ENCODE data around the gene GRK1. TPM values are rescaled to one million over a fixed set of nuclear protein-coding genes. Genes with fewer than 3 reads are reported as not detected.

GRK1 gene
- total RNA-seq, 1 donor from 2014 or later, result 1.2 TPM

- Mint-ChIP-seq H3K36me3 (ENCODE audit: unreplicated experiment) (no peaks in the 10 kb centered on the region), H3K9me3 (ENCODE audit: unreplicated experiment) (peaks cover 5% of the 10 kb centered on the region), H3K4me3 (ENCODE audit: unreplicated experiment) (no peak overlapping the region), H3K27ac (ENCODE audit: unreplicated experiment) (no peak overlapping the region), H3K4me1 (ENCODE audit: low read depth, unreplicated experiment) (peaks cover 3% of the 10 kb centered on the region), H3K27me3 (ENCODE audit: unreplicated experiment) (peaks cover 6% of the 10 kb centered on the region)
- DNase-seq, result no peak
- no peak for TF ChIP-seq CTCF (IDR thresholded peaks at IDR 0.05; ENCODE audit: partially characterized antibody, unreplicated experiment)
Observed at GRCh38 chr13:113753171-113753570, 86.2 kb downstream of the GRK1 start.

- DNase-seq, result no peak
- Mint-ChIP-seq H3K27ac (ENCODE audit: unreplicated experiment) (peak overlapping the region; percentile 14), H3K4me1 (ENCODE audit: low read depth, unreplicated experiment) (peaks cover 7% of the 10 kb centered on the region), H3K36me3 (ENCODE audit: unreplicated experiment) (no peaks in the 10 kb centered on the region), H3K27me3 (ENCODE audit: unreplicated experiment) (peaks cover 7% of the 10 kb centered on the region), H3K9me3 (ENCODE audit: unreplicated experiment) (peaks cover 5% of the 10 kb centered on the region), H3K4me3 (ENCODE audit: unreplicated experiment) (no peak overlapping the region)
- no peak for TF ChIP-seq CTCF (IDR thresholded peaks at IDR 0.05; ENCODE audit: partially characterized antibody, unreplicated experiment)
Observed at GRCh38 chr13:113754242-113754641, 87.2 kb downstream of the GRK1 start.

- TF ChIP-seq CTCF (IDR thresholded peaks at IDR 0.05; ENCODE audit: partially characterized antibody, unreplicated experiment), result no peak
Observed at GRCh38 chr13:113754691-113755090, 87.7 kb downstream of the GRK1 start.

GRCh38 chr13:113756441-113757097 lies 89.5 kb downstream of the GRK1 start:
- no peaks in the 10 kb centered on the region for H3K36me3 Mint-ChIP-seq (ENCODE audit: unreplicated experiment)
- H3K27ac Mint-ChIP-seq (ENCODE audit: unreplicated experiment), result no peak overlapping the region
- H3K4me3 Mint-ChIP-seq (ENCODE audit: unreplicated experiment), result no peak overlapping the region
- peaks cover 7% of the 10 kb centered on the region for H3K4me1 Mint-ChIP-seq (ENCODE audit: low read depth, unreplicated experiment)
- peaks cover 12% of the 10 kb centered on the region for H3K27me3 Mint-ChIP-seq (ENCODE audit: unreplicated experiment)
- no peak for TF ChIP-seq CTCF (IDR thresholded peaks at IDR 0.05; ENCODE audit: partially characterized antibody, unreplicated experiment)
- H3K9me3 Mint-ChIP-seq (ENCODE audit: unreplicated experiment), result peaks cover 2% of the 10 kb centered on the region
- no peak for DNase-seq

More at GRCh38 chr13:113754691-113755090, 87.7 kb downstream of the GRK1 start:
- DNase-seq, result no peak
- H3K27ac Mint-ChIP-seq (ENCODE audit: unreplicated experiment), result no peak overlapping the region
- peaks cover 11% of the 10 kb centered on the region for H3K27me3 Mint-ChIP-seq (ENCODE audit: unreplicated experiment)
- peaks cover 7% of the 10 kb centered on the region for H3K4me1 Mint-ChIP-seq (ENCODE audit: low read depth, unreplicated experiment)
- H3K4me3 Mint-ChIP-seq (ENCODE audit: unreplicated experiment), result no peak overlapping the region
- H3K36me3 Mint-ChIP-seq (ENCODE audit: unreplicated experiment), result no peaks in the 10 kb centered on the region
- peaks cover 5% of the 10 kb centered on the region for H3K9me3 Mint-ChIP-seq (ENCODE audit: unreplicated experiment)

GRCh38 chr13:113758651-113759524 lies 91.9 kb downstream of the GRK1 start, which contains the start of gene TMEM255B:
Gene TMEM255B, plus strand, starts transcription at chr13:113759226. Its CDS starts 44 bp downstream, at chr13:113759270.
- no peak for TF ChIP-seq CTCF (IDR thresholded peaks at IDR 0.05; ENCODE audit: partially characterized antibody, unreplicated experiment)
- Mint-ChIP-seq H3K27me3 (ENCODE audit: unreplicated experiment) (peaks cover 12% of the 10 kb centered on the region), H3K27ac (ENCODE audit: unreplicated experiment) (peak within 1 kb of the TSS; percentile 78)

More at GRCh38 chr13:113758651-113759524, 91.9 kb downstream of the GRK1 start, which contains the start of gene TMEM255B:
- Mint-ChIP-seq H3K4me1 (ENCODE audit: low read depth, unreplicated experiment) (peaks cover 7% of the 10 kb centered on the region), H3K36me3 (ENCODE audit: unreplicated experiment) (no peaks in the 10 kb centered on the region), H3K4me3 (ENCODE audit: unreplicated experiment) (peak within 1 kb of the TSS; percentile 99), H3K9me3 (ENCODE audit: unreplicated experiment) (peaks cover 2% of the 10 kb centered on the region)
- peak; percentile 89 for DNase-seq

Measured in glutamatergic neuron (in vitro differentiated cells).